ENCODE measurements around the gene LAD1.

- no peak for TF ChIP-seq CTCF (conservative IDR thresholded peaks at IDR 0.05; ENCODE audit: low read depth, low read length)
- no peak for TF ChIP-seq CHD1 (IDR thresholded peaks at IDR 0.05; ENCODE audit: low read depth, low read length)
These were observed 35.7 kb downstream of the LAD1 start for GRCh38 chr1:201363467-201363866.
